ENCODE measurements around the gene TRAPPC3L.
"Not testable (repeated sequence)": the region's sequence is repeated elsewhere in the genome, so short reads cannot be mapped to it uniquely, and the experiment has no call there.

TRAPPC3L gene

DNA sequence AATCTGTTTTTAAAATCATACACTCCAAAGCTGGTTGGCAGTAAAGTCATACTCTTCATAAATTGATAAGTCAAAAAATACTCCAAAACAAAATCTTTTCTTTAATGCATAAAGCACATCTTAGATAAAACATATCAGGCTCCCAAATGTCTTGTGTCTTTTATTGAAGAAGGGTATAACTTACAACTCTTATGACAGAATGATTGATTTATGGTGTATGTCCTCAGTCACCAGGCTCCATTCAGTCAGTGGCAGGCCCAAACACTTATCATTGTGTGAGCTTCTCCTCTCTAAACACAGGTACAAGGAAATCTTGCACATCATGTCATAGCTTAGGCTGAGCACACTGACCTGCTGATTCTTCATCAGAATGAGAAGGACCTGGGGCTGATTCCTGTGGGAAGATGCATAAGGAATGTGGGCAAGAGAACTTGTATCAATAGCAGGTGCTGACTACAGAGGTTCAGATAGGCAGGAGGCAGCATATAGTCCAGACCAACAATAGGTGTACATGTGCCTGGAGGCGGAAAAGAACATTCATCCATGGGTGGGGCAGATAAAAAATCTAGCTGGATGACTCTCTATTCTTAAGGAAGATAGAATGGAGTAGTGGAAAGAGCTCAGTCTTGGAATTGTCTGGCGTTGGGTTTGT, 32.1 kb downstream of the TRAPPC3L start:
- no peak for DNase-seq (ENCODE audit: low read depth in 2 of 2)

DNA sequence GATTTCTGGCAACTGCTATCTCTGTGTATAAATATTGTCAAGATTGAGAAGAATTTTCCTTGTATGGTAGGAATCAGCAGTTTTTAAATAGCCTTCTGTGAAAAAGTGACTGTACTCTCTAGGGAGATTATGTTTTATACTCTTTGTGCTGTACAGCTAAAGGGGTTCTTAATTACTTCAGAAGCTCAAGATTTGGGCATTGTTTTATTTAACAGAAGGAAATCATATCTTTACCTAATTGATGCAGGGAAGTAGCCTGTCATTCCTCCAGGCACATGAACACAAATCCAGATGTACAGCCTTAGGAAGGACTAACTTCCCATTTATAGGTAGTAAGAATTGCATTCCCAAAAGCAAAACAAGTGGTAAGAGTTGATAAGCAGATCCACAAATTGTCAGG, 32.8 kb downstream of the TRAPPC3L start:
- DNase-seq (ENCODE audit: low read depth in 2 of 2): no peak

DNA sequence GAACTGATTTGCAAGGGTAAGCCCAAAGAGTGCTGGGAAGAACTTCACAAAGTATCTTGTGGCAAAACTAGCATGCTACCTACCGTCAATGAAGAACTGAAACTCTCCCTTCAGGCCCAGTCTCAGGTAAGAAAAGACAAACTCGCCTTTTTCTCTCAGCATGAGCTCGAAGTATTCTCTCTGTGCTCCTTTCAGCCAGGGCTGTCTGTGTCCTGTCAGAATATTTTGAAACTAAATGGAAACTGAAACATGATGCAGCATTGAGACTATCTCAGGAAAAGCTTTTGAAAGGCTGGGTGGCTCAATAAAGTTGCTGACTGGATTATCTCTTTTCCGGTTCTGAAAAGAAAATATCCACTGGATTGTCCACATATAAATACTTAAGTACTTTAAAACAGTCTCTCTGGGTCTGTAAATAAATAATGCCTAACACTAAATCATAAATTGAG, 33.3 kb downstream of the TRAPPC3L start:
- no peak for DNase-seq (ENCODE audit: low read depth in 2 of 2)

DNA sequence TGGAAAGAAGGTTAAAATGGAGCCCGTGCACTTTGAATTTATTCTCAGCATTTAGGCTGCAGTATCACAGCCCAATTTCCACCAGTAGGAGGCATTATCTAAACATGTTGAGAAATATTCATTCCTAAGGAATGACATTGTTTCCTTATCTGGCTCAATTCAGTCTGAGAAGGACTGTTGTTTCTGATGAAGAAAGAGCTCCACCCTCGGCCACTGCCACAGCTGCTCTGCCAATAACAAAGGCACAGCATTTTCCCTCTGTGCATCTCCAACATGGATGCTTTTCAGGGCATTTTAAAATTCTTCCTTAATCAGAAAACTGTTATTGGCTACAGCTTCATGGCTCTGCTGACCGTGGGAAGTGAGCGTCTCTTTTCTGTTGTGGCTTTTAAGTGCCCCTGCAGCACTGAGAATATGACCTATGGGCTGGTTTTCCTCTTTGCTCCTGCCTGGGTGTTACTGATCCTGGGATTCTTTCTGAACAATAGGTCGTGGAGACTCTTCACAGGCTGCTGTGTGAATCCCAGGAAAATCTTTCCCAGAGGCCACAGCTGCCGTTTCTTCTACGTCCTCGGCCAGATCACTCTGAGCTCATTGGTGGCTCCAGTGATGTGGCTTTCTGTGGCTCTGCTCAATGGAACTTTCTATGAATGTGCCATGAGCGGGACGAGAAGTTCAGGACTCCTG, 33.9 kb downstream of the TRAPPC3L start, which contains the start of gene CALHM5:
TSS of gene CALHM5 (plus strand) at position 216 of the 687 bp plus-strand sequence. CDS start at position 274, 58 bp downstream.
- no peak for DNase-seq (ENCODE audit: low read depth in 2 of 2)

DNA sequence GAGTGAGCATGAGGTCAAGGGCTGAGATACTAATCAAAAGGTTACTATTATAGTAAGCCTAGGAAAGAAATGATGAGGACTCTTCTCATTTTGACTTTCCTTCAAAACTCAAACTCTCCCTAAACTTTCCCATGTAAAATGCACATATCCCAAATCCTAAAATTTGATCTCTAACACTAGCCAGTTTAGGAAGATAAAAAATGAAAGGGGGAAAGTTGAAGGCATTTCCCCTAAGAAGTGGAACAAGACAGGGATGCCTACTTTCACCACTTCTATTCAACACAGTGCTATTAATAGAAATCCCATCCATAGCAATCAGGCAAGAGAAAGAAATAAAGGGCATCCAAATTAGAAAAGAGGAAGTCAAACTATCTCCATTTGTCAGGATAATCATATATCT, 37.0 kb downstream of the TRAPPC3L start:
- DNase-seq (ENCODE audit: low read depth in 2 of 2): no peak

DNA sequence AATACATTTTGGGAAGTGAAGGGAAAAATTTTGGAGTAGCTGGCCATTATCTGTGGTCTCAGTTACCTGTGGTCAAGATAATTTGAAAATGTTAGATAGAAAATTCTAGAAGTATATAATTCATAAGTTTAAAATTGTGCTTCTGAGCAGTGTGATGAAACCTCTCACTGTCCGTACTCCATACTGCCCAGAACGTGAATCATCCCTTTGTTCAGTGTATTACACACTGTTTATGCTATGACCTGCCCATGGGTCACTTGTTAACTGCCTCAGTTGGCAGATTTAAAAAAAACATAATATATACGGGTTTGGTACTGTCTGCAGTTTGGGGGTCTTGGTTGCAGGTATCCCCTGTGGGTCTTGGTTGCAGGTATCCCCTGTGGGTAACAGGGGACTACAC, 38.2 kb downstream of the TRAPPC3L start:
- DNase-seq (ENCODE audit: low read depth in 2 of 2): no peak

DNA sequence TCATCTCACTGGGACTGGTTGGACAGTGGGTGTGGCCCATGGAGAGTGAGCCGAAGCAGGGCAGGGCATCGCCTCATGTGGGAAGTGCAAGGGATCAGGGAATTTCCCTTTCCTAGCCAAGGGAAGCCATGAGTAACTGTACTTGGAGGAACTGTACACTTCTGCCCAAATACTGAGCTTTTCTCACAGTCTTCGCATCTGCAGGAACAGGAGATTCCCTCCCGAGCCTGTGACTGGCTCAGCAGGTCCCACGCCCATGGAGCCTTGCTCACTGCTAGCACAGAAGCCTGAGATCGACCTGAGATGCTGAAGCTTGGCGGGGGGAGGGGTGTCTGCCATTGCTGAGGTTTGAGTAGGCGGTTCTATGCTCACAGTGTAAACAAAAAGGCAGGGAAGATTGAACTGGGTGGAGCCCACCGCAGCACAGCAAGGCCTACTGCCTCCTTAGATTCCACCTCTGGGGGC, 44.5 kb downstream of the TRAPPC3L start:
- no peak for DNase-seq (ENCODE audit: low read depth in 2 of 2)

DNA sequence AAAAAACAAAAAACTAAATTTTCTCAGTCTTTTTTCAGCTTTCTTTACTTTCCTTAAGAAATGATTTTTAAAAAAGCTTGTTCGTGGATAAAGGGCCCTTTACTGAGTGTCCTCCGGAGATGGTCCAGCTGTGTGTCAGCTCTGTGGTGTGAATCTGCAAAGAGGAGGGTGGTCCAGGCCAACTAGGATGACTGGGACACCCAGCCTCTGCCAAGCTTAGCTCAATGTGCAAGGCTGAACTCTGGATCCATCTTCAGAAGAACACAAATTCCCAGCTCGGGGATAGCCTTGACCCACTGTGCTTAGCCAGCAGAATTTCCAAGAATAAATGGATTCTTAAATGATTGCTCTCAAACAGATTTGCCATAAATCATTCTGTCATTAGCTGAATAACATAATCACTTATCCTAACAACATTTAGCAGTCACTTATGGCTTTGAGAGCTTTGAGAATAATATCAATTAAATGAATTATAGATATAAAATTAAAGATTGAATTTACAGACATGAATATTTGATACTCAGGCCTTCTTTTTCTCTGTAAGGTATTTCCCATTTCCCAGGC, 48.3 kb downstream of the TRAPPC3L start:
- DNase-seq (ENCODE audit: low read depth in 2 of 2): no peak

DNA sequence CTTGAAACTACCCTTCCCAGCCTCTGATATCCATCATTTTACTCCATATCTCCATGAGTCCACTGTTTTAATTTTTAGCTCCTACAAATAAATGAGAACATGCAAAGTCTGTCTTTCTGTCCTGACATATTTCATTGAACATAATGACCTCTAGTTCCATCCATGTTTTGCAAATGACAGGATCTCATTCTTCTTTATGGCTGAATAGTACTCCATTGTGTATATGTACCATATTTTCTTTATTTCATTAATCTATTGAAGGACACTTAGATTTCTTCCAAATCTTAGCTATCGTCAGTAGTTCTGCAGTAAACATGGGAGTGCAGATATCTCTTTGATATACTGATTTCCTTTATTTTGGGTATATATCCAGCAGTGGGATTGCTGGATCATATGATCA, 50.3 kb downstream of the TRAPPC3L start:
- DNase-seq (ENCODE audit: low read depth in 2 of 2): not testable (repeated sequence)

DNA sequence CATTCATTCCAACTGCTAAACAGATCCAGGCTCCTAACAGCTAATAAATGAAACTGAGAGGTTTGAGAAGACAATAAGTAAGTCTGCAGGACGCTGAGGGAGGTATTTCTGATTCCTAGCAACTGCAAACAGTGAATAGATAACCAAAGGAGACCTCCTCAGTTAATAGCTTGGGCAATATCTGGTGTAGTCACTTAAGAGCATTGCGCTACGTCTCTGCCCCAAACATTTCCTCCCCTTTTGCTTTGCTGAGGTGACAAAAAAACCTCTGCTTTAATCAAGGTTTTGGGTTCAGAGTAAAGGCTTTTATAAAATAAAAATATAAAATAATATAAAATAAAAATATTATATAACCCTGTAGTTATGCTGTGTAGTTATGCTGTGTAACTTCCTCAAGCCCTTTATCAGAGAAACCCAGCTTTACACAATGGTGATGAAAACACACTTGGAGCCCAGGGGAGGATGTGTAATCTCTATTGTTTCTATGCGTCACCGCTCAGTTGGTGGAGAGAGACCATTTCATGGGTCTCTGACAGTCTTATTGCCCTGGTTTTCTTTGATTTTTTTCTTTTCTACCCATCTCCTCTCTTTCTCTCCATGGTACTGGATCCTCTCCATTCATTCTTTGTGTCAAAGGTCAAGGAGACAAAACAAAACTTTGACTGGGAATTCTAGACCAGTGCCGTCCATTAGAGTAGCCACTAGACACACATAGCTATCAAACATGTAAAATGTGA, 53.0 kb downstream of the TRAPPC3L start:
- no peak for DNase-seq (ENCODE audit: low read depth in 2 of 2)

DNA sequence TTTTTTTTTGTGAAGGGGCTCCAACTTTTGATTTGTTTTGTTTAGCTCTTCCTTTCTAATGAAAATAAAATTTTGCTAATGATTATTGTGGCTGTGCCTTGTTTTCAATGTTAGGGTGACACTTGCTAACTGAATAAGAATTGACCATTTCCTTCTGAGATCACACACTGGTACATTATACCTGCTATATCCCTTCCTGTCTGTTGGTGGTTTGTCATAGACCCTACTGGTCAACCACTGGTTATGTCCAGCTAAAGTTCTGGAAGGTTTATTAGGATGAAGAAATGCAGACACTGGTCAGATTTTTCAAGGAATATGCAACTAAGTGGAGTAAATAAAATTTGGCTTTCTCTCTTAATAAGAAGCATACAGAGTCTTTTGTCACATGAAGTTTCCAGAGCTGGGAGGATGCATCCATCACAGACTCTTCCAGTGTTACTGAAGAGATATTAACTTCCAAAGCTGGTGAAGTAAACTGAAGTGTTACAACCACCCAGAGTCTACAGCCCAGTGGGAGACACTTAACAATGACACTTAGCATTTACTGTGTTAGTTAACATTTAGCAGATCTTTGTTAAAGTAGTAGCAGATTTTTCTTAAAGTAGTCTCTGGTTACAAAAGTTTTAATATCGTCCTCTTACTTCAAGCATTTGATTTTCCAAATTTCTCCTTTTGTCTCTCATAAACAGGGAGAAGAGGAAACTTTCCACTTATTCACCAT, 53.7 kb downstream of the TRAPPC3L start:
- DNase-seq (ENCODE audit: low read depth in 2 of 2): no peak

DNA sequence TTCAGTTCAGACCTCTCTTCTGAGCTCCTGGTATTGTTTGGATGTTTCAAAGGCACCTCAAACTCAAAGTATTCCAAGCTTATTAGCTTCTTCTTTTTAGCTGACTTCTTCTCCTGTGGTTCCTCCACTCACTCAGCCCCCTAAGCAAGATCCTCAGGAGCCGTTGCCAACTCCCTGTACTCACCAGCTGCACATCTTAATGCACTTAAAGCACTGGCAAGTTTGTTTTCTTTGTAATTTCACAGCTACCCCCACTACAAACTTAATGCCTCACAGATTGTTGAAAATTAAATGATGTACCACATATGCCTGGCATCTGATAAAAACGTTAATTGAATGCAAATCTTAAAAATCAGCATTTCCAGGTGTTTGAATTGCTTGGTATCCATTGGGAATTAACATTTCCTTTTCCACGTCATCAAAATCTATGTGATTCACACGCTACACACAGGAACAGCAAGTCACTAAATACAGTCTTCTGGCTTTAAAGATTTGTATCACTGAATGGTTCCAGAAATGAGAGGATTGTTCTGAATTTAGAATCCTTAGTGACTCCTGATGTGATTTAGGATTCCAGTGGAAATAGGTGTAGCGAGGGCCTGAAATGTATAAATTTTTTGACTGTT, 59.8 kb downstream of the TRAPPC3L start:
- DNase-seq (ENCODE audit: low read depth in 2 of 2): no peak

DNA sequence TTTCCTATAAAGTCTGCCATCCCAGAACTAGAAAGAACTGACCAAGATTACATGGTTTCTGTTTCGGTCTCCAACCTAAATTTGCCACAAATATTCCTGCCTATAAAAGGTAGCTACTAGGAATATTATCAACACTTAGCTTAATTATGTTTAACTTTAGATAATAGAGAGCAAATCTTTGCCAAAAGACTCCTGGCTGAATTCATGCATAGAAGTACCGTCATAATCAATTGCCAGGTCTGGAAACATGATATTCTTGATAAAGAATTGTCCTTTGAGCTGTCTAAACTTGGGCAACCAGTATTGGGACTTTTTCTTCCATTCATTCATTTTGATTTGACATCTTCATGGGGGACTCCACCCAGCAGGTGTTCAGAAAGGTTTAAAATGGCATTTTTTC, 61.9 kb downstream of the TRAPPC3L start:
- no peak for DNase-seq (ENCODE audit: low read depth in 2 of 2)

DNA sequence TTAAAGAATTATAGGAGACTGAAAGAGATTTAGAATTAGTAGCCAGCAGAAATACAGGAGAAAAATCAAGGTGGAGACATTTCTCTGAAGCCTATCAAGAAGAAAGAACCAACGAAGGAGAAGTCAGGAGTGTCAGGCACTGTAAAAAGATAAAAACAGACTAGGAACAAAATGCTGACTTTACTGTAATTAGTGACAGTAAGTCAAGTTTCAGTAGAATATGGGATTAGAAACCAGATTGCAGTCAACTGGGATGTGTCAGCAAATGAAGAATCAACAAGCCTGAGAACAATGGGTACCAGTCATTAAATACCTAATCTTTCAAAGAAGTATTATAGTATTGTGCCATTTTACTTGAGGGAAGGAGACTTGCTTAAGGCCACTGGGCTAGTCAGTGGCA, 62.7 kb downstream of the TRAPPC3L start:
- no peak for DNase-seq (ENCODE audit: low read depth in 2 of 2)

DNA sequence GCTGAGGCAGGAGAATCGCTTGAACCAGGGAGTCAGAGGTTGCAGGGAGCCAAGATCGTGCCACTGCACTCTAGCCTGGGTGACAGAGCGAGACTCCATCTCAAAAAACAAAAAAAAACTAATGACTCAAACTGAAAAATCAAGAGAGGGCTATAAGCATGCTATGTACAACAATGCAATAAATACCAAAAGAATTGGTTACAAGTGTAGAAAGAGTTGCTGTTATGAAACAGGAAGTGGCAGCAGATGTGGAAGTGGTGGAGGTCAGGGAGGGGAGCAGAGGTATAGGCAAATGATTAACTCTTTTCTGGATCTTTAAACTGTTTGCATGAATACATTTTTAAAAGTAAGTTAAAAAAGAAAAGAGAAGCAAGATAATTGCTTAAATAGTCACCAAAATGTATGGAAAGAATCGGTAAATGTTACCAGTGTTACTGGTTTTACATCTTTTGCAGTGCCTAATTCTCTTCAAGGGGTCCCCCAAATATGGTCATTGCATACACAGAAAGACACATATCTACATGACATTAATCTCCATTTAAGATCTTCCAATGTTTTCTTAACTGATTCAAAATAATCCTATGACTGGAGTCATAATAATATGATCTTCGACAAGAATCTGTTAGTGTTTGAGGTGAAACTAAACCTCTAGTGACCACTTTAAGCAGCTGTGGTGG, 69.3 kb downstream of the TRAPPC3L start:
- DNase-seq (ENCODE audit: low read depth in 2 of 2): no peak

DNA sequence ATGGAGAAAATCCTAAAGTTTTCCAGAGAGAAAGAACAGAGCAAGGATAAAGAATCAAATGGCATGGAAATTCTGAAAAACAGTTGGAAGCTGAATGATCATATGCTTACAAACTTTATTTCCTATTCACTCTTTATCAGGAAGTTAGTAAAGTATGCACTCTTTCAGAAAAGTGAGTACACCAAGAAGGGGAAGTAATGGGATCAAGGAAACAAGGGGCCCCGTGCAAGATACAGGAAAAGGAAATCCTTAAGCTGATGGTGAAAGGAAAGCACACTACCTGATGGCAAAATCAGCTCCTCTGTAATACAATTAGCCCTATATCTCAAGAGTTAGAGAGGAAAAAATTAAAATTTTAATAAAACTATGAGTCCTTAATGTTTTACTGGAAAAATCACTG, 70.3 kb downstream of the TRAPPC3L start:
- no peak for DNase-seq (ENCODE audit: low read depth in 2 of 2)

DNA sequence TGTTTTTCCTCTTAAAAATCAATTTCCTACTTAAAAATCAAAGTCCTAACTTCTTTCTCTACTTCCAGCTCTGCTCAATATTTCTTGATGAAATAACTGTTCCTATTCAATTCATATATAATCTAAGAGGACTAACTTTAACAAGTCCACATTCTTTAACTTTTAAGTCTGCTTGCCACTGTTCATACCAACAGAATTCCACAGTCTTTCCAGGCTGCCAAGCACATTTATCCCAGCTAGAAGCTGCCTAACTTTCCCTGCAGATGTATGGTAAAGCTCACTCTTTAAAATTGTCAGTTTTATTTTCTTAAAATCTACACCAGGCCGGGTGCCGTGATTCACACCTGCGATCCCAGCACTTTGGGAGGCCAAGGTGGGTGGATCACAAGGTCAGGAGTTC, 72.8 kb downstream of the TRAPPC3L start:
- no peak for DNase-seq (ENCODE audit: low read depth in 2 of 2)

DNA sequence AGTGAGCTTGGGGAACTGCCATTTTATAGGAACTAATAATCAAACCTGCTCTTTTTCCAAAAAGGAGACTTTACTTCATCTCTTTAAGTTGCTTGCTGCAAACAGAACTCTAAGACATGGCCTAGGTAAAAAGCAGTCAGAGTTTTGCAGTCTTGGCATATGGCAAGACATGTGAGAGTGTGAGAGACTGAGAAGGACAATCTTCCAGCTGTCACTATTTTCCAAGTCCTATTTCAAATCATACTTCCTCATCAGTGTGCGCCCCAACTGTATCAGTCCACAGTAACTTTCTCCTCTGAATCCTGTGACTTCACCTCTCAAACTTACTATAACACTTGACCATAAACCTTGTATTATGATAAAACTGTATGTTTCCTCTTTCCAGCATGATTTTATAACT, 74.0 kb downstream of the TRAPPC3L start:
- no peak for DNase-seq (ENCODE audit: low read depth in 2 of 2)

DNA sequence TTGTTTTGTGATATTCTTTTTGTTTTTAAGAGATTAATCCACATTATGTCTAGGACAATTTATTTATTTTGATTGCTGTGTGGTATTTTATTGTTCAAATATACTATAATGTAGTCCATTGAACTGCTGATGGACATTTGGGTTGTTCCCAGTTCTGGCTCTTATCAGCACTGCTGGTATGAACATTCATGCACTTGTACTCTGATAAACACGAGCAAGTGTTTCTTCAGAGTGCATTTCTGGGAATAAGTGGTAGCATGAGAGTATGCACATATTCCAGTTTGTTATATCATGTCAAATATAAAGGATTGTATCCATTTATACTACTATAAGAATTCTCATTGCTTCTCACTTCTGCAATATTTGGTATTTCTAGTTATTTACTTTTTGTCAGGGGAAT, 77.2 kb downstream of the TRAPPC3L start:
- DNase-seq (ENCODE audit: low read depth in 2 of 2): no peak

DNA sequence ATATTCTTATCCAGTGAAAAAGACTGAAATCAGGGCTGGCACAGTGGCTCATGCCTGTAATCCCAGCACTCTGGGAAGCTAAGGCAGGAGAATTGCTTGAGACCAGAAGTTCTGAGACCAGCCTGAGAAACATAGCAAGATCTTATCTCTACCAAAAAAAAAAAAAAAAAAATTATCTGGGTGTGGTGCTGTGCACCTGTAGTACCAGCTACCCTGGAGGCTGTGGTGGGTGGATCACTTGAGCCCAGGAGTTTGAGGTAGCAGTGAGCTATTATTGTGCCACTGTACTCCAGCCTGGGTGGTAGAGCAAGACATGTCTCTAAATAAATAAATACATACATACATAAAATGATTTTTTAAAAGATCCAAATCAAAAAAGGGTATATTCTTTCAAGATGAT, 78.0 kb downstream of the TRAPPC3L start:
- no peak for DNase-seq (ENCODE audit: low read depth in 2 of 2)

DNA sequence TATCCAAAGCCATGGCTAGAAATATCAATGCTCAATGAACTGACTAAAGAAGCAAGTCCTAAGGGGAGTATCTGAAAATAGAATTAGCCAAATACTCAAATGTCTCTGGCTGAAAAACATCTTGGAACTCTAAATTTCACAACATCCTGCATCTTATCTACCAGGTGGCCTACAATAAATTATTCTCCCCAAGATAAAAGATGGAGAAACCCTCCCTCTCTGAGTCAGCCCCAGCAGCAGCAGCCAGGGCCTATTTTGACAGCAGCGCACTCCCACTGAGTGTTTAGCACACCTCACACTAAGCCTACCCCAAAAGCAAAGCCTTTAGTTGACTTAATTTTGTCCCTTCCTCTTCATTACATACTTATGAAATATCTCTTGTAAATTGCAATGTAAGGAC, 78.4 kb downstream of the TRAPPC3L start:
- no peak for DNase-seq (ENCODE audit: low read depth in 2 of 2)
